Fibroblast of skin of right quadriceps (primary cell): ENCODE results near the gene CBFB.
A peak's percentile ranks its signal among the peaks of the same experiment; 100 is the strongest.
"Not testable (repeated sequence)": the region's sequence is repeated elsewhere in the genome, so short reads cannot be mapped to it uniquely, and the experiment has no call there.

Experiments
- DNase-seq: peaks from one replicate; pipeline ENCODE4 v3.0.0-alpha.2; 2013

The CBFB gene

GRCh38 chr16:67028696-67029253 lies at the start of gene CBFB:
TSS of gene CBFB (plus strand) at chr16:67029149. CDS start at chr16:67029408, 259 bp downstream.
- peak; percentile 93 for DNase-seq

GRCh38 chr16:66983033-66983432 lies 45.9 kb upstream of the CBFB start:
- no peak for DNase-seq

GRCh38 chr16:66984892-66985311 lies 44.0 kb upstream of the CBFB start:
- DNase-seq: no peak

GRCh38 chr16:66986559-66986958 lies 42.4 kb upstream of the CBFB start:
- no peak for DNase-seq

- DNase-seq: no peak
Measured at GRCh38 chr16:66988197-66988788, 40.7 kb upstream of the CBFB start, which contains the start of gene CES4A. TSS of gene CES4A (plus strand) at chr16:66988589. CDS start at chr16:66988773, 184 bp downstream.

GRCh38 chr16:66991545-66992077 lies 37.3 kb upstream of the CBFB start:
- no peak for DNase-seq

- not testable (repeated sequence) for DNase-seq
Measured at GRCh38 chr16:66993558-66993957, 35.4 kb upstream of the CBFB start.

GRCh38 chr16:66996324-66996982 lies 32.5 kb upstream of the CBFB start:
- no peak for DNase-seq

GRCh38 chr16:66996983-66997358 lies 32.0 kb upstream of the CBFB start:
- DNase-seq: no peak

- no peak for DNase-seq
Measured at GRCh38 chr16:67000384-67001351, 28.3 kb upstream of the CBFB start.

- DNase-seq: no peak
Measured at GRCh38 chr16:67001726-67002125, 27.2 kb upstream of the CBFB start.

- peak; percentile 42 for DNase-seq
Measured at GRCh38 chr16:67006930-67007658, 21.9 kb upstream of the CBFB start.

GRCh38 chr16:67009158-67009557 lies 19.8 kb upstream of the CBFB start:
- no peak for DNase-seq

GRCh38 chr16:67011274-67011673 lies 17.7 kb upstream of the CBFB start:
- DNase-seq: no peak

- DNase-seq: no peak
Measured at GRCh38 chr16:67013233-67013822, 15.6 kb upstream of the CBFB start.

GRCh38 chr16:67013823-67014633 lies 14.9 kb upstream of the CBFB start:
- DNase-seq: peak; percentile 80

- DNase-seq: no peak
Measured at GRCh38 chr16:67014634-67015312, 14.2 kb upstream of the CBFB start.

- no peak for DNase-seq
Measured at GRCh38 chr16:67015313-67015731, 13.6 kb upstream of the CBFB start.

GRCh38 chr16:67016143-67016542 lies 12.8 kb upstream of the CBFB start:
- DNase-seq: no peak
